NCI-H2171 treated with DMSO at 0.1 percent for 48 hours (cell line): Measurements from ENCODE around the gene MORN1.

Experiments used
- DNase-seq: peaks from one replicate; lab custom pipeline; 2025; lab: John Stamatoyannopoulos, UW

The MORN1 gene

GRCh38 chr1:2292725-2293450 is 98.5 kb downstream of the MORN1 start:
- DNase-seq: no peak

- no peak for DNase-seq
Observed at GRCh38 chr1:2291577-2291976, 99.8 kb downstream of the MORN1 start.

- no peak for DNase-seq
Observed at GRCh38 chr1:2290595-2291510, 100.5 kb downstream of the MORN1 start.

GRCh38 chr1:2290171-2290578 is 101.2 kb downstream of the MORN1 start:
- DNase-seq: no peak

- no peak for DNase-seq
Observed at GRCh38 chr1:2289607-2290006, 101.7 kb downstream of the MORN1 start.

GRCh38 chr1:2288816-2289536 is 102.4 kb downstream of the MORN1 start:
- no peak for DNase-seq

- DNase-seq: no peak
Observed at GRCh38 chr1:2288311-2288710, 103.0 kb downstream of the MORN1 start.

GRCh38 chr1:2287649-2288048 is 103.7 kb downstream of the MORN1 start:
- no peak for DNase-seq

- DNase-seq: no peak
Observed at GRCh38 chr1:2286923-2287322, 104.4 kb downstream of the MORN1 start.

GRCh38 chr1:2284932-2285331 is 106.4 kb downstream of the MORN1 start:
- no peak for DNase-seq

- DNase-seq: no peak
Observed at GRCh38 chr1:2283991-2284895, 107.1 kb downstream of the MORN1 start.

GRCh38 chr1:2283371-2283990 is 107.9 kb downstream of the MORN1 start:
- no peak for DNase-seq

GRCh38 chr1:2282556-2283270 is 108.6 kb downstream of the MORN1 start:
- no peak for DNase-seq

- no peak for DNase-seq
Observed at GRCh38 chr1:2279817-2280216, 111.5 kb downstream of the MORN1 start.

GRCh38 chr1:2279210-2279639 is 112.1 kb downstream of the MORN1 start:
- no peak for DNase-seq

- DNase-seq: no peak
Observed at GRCh38 chr1:2278591-2279209, 112.7 kb downstream of the MORN1 start.

GRCh38 chr1:2277741-2278488 is 113.4 kb downstream of the MORN1 start:
- DNase-seq: no peak

- DNase-seq: no peak
Observed at GRCh38 chr1:2276803-2277580, 114.4 kb downstream of the MORN1 start.
